H54 (cell line): ENCODE measurements around the gene KLHL29.

Experiments
- DNase-seq: peaks from one replicate; pipeline ENCODE4 v3.0.0; 2011; ENCODE audit warnings: low spot score, mixed read lengths; ENCODE audit not compliant: insufficient read length
- FAIRE-seq: peaks from 3 replicates; lab custom pipeline; 2011; peaks lifted over from hg19 to GRCh38; lab: Jason Lieb, UNC
- POLR2A ChIP-seq: IDR thresholded peaks from 2 replicates; pipeline ENCODE4 v1.6.1; 2011; ENCODE audit warnings: low read depth, mild to moderate bottlenecking, low read length

The KLHL29 gene

DNA sequence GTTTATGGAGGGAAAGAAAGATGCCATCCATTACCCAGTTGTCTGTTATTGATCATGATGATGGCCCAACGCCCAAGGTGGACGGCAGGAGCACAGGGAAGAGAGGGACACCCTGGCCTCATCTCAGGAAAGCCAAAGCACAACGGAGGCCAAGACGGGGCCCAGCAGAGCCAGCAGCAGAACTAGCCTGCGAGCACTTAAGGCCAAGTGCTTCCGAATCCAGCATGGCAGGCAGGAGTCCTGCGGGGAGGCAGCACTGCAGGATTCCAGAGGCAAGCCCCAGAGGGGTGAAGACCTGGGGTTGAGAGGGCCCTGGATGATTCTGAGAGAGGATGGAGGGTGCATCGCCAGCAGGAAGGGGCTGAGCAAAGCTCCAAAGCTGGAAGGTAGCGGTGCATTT lies 28.3 kb upstream of the KLHL29 start:
- DNase-seq (no peak), FAIRE-seq (no peak)
- TF ChIP-seq POLR2A: no peak

DNA sequence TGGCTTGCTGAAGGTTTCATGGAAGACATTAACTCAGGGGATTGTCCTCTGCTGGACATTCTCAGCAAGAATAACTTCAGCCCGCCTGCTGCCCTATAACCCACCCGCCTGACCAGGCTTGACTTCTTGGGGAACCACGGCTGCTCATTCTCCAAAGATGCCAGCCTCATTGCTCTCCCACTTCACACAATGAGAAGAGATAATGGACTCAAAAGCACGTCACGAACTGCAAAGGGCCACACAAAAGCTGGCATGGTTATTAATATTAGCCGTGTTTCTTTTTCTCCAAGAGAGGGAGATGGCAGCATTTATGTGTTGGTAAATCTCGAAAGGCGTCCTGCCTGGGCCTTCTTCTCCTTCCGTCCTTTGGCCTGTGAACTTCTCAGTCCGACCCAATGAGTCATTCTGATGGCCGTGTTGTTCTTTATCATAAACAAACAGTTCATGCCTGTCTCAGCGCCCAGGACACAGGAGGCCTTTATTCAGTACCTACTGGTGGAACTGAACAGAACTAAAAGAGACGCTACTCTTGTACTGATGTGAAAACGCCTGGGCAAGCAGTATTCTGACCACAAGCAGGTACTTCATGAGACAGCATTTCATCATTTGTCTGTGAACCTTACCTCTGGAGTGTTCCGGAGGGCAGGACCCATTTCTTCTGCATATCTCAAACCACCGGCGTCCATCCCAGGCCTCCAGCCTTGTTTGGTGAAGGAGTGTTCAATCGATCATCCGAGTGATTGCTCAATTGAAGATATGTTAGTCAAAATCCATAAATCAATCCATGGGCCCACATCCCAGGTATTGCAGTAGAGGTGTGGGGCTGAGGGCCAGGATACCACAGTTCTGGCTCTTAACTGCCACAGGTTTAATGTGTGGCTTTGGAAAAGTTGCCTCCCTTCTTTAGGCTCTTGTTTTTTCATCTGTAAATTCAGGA lies 25.1 kb upstream of the KLHL29 start:
- no peak for FAIRE-seq
- DNase-seq: no peak
- no peak for TF ChIP-seq POLR2A

DNA sequence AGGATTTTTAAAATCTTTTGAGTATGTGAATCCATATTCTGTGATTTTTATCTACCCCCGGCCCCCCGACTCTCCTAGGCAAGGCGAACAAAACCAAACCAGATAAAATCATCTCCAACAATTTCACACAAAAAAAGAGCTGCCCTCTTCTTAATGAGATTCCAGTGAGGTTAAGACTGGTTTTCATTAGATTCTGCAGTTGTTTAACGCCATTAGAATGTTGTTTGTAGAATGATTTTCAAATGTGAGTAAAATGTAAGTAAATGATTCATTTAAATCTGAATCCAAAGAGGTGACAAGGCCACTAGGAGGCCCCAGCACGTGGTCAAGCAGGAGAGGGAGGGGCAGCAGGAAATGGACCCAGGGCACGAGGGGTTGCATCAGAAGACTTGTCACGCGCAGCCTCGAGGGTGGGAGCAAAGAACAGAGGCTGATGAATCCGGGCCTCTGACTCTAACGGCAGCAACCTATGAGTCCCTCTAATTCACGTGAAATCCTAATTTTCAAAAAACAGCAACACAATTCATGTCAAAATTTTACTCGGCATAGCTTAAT lies 24.3 kb upstream of the KLHL29 start:
- TF ChIP-seq POLR2A: no peak
- DNase-seq: no peak
- no peak for FAIRE-seq

DNA sequence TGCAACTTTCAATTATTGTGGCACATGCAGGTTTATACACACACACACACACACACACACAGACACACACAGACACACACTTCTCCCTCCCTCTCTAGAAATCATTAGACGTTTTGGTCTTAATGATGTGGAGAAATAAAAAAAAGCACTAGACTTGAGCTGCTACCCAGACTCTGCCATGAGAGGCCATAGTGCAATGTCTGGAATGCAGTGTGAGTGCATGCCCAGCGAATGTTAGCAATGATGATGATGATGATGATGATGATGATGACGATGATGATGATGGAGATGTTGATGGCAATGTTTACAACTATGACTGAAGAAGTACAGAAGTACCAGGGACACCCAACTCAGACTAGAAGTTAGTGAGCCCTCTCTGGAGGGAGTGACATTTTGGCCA lies 23.8 kb upstream of the KLHL29 start:
- DNase-seq (no peak), FAIRE-seq (no peak)
- TF ChIP-seq POLR2A: no peak

DNA sequence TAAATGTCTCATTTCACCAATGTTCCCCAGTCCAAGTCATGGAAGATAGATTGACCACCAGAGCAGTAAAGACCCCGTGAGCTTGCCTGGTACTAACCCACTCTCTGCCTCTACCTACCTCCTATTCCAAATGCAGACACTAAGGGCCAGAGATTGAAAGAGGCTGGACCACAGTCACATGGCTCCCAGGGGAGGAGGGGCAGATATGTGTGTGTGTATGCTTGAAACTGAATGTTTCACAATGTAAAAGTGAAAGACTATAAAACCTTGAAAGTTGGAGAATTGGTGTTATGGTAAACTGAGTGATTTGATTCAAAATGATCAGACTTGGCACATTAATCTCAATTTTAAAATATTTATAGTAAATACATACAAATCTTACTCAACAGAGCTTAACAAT lies 21.7 kb upstream of the KLHL29 start:
- FAIRE-seq (no peak), DNase-seq (no peak)
- no peak for TF ChIP-seq POLR2A

DNA sequence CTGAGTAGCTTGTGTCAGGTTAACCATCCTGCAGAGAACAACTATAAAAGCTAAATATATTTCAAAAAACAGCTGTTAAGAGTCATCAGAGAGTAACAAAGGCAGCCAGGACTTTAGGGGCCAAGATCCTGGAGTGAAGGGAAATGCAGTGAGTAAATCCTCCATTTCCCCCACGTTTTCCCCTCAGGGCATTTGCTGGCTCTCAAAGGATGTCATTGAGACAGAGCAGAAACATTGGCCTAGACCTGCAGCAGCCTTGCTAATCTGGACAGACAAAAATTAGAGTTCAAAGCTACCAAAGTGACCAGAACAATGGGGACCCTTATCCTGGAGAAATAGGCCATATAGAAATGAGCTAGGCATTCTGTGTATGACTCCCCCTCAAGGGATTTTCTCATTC lies 21.1 kb upstream of the KLHL29 start:
- no peak for DNase-seq
- FAIRE-seq: no peak
- TF ChIP-seq POLR2A: no peak

DNA sequence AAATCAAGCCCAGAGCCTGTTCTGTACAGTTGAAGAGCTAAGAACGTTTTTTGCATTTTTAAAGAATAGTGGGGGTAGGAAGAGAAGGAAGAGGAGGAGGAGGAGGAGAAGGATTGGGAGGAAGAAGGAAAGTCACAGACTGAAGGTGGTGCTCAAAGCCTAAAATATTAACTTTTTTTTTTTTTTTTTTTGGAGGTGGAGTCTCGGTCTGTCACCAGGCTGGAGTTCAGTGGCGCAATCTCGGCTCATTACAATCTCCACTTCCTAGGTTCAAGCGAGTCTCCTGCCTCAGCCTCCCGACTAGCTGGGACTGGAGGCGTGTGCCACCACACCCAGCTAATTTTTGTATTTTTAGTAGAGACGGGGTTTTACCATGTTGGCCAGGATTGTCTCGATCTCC lies 18.3 kb upstream of the KLHL29 start:
- DNase-seq (no peak), FAIRE-seq (peak; percentile 75)
- TF ChIP-seq POLR2A: no peak

DNA sequence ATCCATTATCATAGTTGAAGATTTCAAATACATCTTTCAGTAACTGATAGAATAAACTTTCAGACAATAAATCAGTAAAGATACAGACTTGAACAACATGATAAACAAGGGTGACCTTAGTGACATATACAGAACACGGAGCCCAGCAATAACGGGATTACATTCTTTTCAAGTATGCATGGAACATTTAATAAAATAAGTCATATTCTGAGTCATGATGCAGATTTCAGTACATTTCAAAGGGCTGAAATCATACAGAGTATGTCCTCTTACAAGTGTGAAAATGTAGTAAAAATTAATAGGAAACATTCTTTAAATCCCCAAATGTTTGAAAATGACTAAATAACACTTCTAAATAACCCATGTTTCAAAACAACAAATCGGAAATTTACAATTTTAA lies 17.2 kb upstream of the KLHL29 start:
- TF ChIP-seq POLR2A: no peak
- no peak for DNase-seq
- FAIRE-seq: no peak

DNA sequence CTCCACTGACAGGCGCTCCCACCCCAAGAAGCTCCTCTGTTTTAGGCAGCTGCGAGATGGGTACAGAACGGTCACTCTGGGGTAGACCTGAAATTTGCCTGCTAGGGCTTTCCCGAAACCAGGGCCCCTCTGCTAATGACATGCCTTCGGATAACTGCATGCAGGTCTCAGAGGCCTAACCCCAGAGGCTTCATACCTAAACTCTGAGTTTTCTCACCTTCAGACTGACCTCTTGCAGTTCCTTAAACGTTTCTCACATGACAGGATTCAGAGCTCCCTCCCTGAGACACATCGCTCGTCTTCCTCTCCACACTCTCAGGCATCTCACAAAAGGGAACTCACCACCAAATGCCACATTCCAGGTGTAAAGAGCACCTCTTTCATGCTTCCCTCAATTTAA lies 11.3 kb upstream of the KLHL29 start:
- TF ChIP-seq POLR2A: no peak
- FAIRE-seq (no peak), DNase-seq (no peak)

DNA sequence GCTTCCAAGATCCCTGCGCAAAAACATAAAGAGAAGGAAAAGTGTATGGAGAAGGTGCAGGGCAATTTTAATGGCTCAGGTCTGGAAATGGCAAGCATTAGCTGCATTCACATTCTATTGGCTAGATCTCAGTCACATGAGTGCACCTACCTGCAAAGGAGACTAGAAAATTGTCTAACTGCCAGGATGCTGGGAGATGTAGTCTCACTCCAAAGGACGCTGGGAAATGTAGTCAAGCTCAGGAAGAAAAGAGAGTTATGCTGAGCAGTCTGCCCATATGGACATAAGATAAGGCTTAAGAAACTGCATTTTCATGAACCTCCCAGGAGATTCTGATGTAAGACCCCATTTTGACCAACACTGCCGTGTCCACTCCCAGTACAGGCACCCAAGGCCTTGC lies 9.5 kb upstream of the KLHL29 start:
- FAIRE-seq (peak; percentile 38), DNase-seq (no peak)
- no peak for TF ChIP-seq POLR2A

DNA sequence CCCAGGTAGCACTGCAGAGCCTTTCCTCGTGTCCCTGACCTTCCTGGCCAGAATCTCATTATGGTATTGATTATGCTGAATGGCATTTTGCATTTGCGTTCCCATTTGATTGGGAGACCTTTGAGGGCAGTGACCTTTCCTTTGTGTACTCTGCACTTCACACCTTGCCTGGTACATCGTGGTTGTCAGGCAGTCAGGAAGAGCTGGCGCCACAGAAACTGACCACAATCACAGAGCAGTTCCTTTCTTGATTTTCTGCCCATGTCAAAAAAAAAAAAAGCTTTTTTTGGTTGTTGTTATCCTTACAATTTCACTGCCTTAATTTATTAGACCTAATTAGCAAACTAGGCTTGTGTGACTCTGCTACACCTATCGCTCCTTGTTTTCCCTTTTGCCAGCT lies 8.9 kb upstream of the KLHL29 start:
- TF ChIP-seq POLR2A: no peak
- FAIRE-seq (no peak), DNase-seq (no peak)

DNA sequence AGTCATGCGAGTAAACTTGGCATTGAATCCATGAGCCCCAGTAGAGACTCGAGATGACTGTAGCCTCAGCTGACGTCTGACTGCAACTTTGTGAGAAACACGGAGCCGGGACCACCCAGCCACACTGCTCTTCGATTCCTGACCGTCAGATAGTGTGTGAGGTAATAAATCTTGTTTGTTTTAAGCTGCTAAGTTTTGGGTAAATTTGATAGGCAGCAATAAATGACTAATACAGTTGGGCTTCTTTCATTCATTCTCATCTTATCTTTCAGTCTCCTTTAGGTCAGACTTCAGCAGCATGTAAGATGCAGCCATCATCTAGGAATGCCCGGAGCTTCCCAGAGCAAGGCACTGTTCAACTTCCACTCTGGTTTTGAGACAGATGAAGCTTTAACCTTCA lies 8.0 kb upstream of the KLHL29 start:
- DNase-seq: no peak
- FAIRE-seq: no peak

DNA sequence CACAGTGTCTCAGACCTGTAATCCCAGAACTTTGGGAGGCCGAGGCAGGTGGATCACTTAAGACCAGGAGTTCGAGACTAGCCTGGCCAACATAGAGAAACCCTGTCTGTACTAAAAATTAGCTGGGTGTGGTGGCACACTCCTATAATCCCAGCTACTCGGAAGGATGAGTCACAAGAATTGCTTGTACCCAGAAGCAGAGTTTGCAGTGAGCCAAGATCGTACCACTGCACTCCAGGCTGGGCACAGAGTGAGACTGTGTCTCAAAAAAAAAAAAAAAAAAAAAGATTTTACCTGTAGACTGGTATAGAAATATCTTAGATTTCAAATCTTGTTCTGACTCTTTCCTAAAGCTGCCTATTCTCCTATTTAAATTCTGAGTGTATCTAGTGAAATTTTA lies 7.2 kb upstream of the KLHL29 start:
- TF ChIP-seq POLR2A: no peak
- FAIRE-seq: no peak
- DNase-seq: no peak

More for the DNA sequence above, 8.0 kb upstream of the KLHL29 start:
- TF ChIP-seq POLR2A: no peak

DNA sequence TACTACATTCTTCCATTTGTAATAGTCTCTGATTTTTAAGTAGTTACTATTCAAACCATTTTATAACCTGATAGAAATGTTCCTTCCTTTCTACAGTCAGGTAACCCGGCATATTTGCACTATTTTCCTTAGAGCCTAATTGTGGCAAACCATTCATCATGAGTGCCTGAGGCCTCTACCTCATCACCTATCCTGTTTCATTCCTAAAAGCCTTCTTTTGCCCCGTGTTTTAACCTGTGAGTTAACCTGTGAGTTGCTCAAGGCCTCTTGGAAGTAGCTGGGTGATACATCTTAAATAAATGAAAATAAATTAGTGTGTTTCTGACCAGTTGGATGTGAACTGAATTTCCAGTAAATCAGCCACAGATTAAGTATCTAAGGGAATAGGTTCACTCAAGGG lies 6.5 kb upstream of the KLHL29 start:
- no peak for TF ChIP-seq POLR2A
- DNase-seq: no peak
- no peak for FAIRE-seq

DNA sequence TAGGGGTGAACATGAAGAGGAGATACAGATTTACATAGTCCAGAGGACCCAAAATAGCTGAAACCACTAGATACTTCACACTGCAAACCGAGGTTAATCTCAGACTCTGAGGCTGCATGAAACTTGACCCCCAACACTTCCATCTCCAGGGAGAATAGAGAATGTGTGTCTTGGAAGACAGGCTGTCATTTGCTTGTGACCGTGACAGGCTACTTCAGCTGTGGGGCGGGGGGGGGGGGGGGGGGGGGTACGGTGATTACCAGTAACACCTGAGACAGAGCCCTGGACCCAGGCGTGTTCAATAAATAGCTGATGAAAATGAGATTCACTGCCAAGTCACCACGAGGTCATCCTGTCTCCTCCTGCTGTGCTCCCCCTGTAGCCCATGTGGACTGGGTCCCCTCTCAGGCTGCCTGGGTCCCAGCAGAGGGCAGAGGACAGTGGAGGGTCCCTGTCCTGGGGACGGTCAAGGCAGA lies 5.7 kb upstream of the KLHL29 start:
- no peak for TF ChIP-seq POLR2A
- no peak for FAIRE-seq
- no peak for DNase-seq
